22Rv1 (cell line): ENCODE measurements around the gene CLMP.

Experiments used
- ZFX ChIP-seq: fragments of 450-650 bp; IDR thresholded peaks from 2 replicates; pipeline ENCODE4 v1.6.1; 2017; ENCODE audit warnings: antibody characterized with exemption, borderline replicate concordance
- TF ChIP-seq, protein P1 (sequence below): fragments of 450-650 bp; IDR thresholded peaks from 2 replicates; pipeline ENCODE4 v1.5.1; 2017; ENCODE audit warnings: mild to moderate bottlenecking

DNA sequence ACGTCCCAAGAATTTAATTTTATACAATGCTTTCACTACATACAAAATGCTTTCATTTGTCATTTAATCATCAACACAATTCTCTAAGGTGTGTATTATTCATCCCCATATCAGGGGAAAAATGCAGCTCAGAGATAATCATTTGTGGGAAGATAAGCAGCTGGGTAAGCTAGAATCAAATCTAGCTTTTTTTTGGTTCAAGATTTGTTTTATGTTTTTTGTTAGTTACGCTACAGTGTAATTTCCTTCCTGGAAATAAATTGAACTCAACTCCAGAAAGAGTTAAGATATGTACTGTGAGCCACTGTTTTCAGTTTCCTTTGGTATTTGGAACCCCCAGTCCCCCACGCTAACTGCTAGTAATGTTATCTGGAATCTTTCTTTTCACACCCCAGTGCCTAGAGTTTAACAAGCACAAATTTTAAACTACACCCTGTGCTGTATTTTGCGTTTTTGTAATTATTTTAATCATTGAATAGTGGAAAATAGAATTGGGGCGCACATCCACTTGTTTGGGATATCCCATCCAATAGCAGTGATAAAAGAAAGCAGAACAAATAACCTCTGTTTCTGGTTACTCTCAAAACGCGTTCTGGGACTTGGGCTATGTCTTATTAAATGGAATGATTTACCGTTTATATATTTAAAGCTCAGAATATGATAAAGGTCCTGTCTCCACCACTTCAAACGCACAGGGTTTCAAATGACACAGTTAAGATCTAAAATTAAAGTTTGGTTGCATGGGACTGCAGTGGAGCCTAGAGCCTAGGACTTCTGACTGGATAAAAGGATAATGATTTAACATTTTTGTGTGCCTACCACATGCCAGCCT is 131.0 kb downstream of the CLMP start:
- TF ChIP-seq, protein P1, sequence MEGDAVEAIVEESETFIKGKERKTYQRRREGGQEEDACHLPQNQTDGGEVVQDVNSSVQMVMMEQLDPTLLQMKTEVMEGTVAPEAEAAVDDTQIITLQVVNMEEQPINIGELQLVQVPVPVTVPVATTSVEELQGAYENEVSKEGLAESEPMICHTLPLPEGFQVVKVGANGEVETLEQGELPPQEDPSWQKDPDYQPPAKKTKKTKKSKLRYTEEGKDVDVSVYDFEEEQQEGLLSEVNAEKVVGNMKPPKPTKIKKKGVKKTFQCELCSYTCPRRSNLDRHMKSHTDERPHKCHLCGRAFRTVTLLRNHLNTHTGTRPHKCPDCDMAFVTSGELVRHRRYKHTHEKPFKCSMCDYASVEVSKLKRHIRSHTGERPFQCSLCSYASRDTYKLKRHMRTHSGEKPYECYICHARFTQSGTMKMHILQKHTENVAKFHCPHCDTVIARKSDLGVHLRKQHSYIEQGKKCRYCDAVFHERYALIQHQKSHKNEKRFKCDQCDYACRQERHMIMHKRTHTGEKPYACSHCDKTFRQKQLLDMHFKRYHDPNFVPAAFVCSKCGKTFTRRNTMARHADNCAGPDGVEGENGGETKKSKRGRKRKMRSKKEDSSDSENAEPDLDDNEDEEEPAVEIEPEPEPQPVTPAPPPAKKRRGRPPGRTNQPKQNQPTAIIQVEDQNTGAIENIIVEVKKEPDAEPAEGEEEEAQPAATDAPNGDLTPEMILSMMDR: no peak
- no peak for TF ChIP-seq ZFX
